ENCODE data around the gene TNPO1.

GRCh38 chr5:72883850-72884249, 67.4 kb downstream of the TNPO1 start:
- TF ChIP-seq POLR2A (IDR thresholded peaks at IDR 0.05; ENCODE audit: low read depth, low read length) = no peak
- TF ChIP-seq TAF1 (IDR thresholded peaks at IDR 0.05; ENCODE audit: borderline replicate concordance, low read depth, low read length) = no peak

Data from GM12892 (cell line).